NCI-H1048 (cell line): ENCODE data around the gene DDX51.

Experiments used
- DNase-seq: peaks from one replicate; lab custom pipeline; 2025; lab: John Stamatoyannopoulos, UW

DDX51 gene

GRCh38 chr12:132166093-132166492 lies 22.0 kb upstream of the DDX51 start:
- DNase-seq, result no peak

- no peak for DNase-seq
Measured at GRCh38 chr12:132165584-132165983, 21.5 kb upstream of the DDX51 start.

- DNase-seq, result no peak
Measured at GRCh38 chr12:132164426-132164825, 20.3 kb upstream of the DDX51 start.

- no peak for DNase-seq
Measured at GRCh38 chr12:132163911-132164288, 19.8 kb upstream of the DDX51 start.

- no peak for DNase-seq
Measured at GRCh38 chr12:132163041-132163910, 19.2 kb upstream of the DDX51 start.

- DNase-seq, result no peak
Measured at GRCh38 chr12:132162508-132163031, 18.5 kb upstream of the DDX51 start.

- DNase-seq, result no peak
Measured at GRCh38 chr12:132161796-132162507, 17.8 kb upstream of the DDX51 start.

- DNase-seq, result no peak
Measured at GRCh38 chr12:132161036-132161781, 17.1 kb upstream of the DDX51 start.

- DNase-seq, result no peak
Measured at GRCh38 chr12:132160601-132161035, 16.5 kb upstream of the DDX51 start.

GRCh38 chr12:132160016-132160415 lies 15.9 kb upstream of the DDX51 start:
- no peak for DNase-seq

- DNase-seq, result no peak
Measured at GRCh38 chr12:132159555-132160003, 15.5 kb upstream of the DDX51 start.

- no peak for DNase-seq
Measured at GRCh38 chr12:132158677-132159554, 14.8 kb upstream of the DDX51 start.

GRCh38 chr12:132157733-132158409 lies 13.8 kb upstream of the DDX51 start:
- no peak for DNase-seq

- DNase-seq, result no peak
Measured at GRCh38 chr12:132156573-132157325, 12.6 kb upstream of the DDX51 start.

- no peak for DNase-seq
Measured at GRCh38 chr12:132155771-132156572, 11.9 kb upstream of the DDX51 start.

- DNase-seq, result no peak
Measured at GRCh38 chr12:132154941-132155770, 11.0 kb upstream of the DDX51 start.

- DNase-seq, result no peak
Measured at GRCh38 chr12:132154341-132154761, 10.2 kb upstream of the DDX51 start.
